Bronchial epithelial cell (primary cell): ENCODE data around the gene PPFIA3. TPM values are rescaled to one million over a fixed set of nuclear protein-coding genes. Genes with fewer than 3 reads are reported as not detected.

Source experiments
- DNase-seq: peaks from one replicate; pipeline ENCODE4 v3.0.0-alpha.2; 2010; ENCODE audit warnings: low read depth
- FAIRE-seq: peaks from 2 replicates; lab custom pipeline; 2011; peaks lifted over from hg19 to GRCh38; lab: Jason Lieb, UNC
- H3K27me3 ChIP-seq: 2 replicates; pipeline ENCODE4 v1.5.1; 2011; ENCODE audit warnings: low read length; ENCODE audit not compliant: control insufficient read depth, insufficient read depth
- H3K36me3 ChIP-seq: 2 replicates; pipeline ENCODE4 v1.5.1; 2011; ENCODE audit warnings: low read length; ENCODE audit not compliant: control insufficient read depth, insufficient read depth
- H3K4me3 ChIP-seq: 2 replicates; pipeline ENCODE4 v1.5.1; 2011; ENCODE audit warnings: mild to moderate bottlenecking, low read depth, low read length, control low read depth
- CTCF ChIP-seq: IDR thresholded peaks from 2 replicates; pipeline ENCODE4 v1.5.1; 2011; ENCODE audit warnings: mild to moderate bottlenecking, moderate library complexity, low read length, control low read depth, inconsistent platforms; ENCODE audit not compliant: insufficient read depth, severe bottlenecking
- total RNA-seq: library from RNA; depleted of rRNA; stranded (reverse); fragments of >200 nt; gene quantifications from 2 replicates; pipeline ENCODE4 v1.2.1, GENCODE V29; 2014

The PPFIA3 gene
- total RNA-seq, 1 donor from 2014 or later: 1.3 TPM

- no peaks in the 10 kb centered on the region for H3K27me3 ChIP-seq
- no peak for TF ChIP-seq CTCF
- no peak overlapping the region for H3K4me3 ChIP-seq
- no peak for DNase-seq
- peaks cover 55% of the 10 kb centered on the region for H3K36me3 ChIP-seq
- FAIRE-seq: no peak
Measured at GRCh38 chr19:49098795-49099194, 20.5 kb upstream of the PPFIA3 start.

- no peak for TF ChIP-seq CTCF
- FAIRE-seq: no peak
- Histone ChIP-seq H3K36me3 (peaks cover 61% of the 10 kb centered on the region), H3K4me3 (no peak overlapping the region), H3K27me3 (no peaks in the 10 kb centered on the region)
- DNase-seq: no peak
Measured at GRCh38 chr19:49101160-49101559, 18.2 kb upstream of the PPFIA3 start.

GRCh38 chr19:49102303-49102702 lies 17.0 kb upstream of the PPFIA3 start:
- DNase-seq: no peak
- TF ChIP-seq CTCF: no peak
- no peak for FAIRE-seq
- Histone ChIP-seq H3K36me3 (peaks cover 65% of the 10 kb centered on the region), H3K27me3 (no peaks in the 10 kb centered on the region), H3K4me3 (no peak overlapping the region)

- FAIRE-seq (no peak), DNase-seq (no peak)
- Histone ChIP-seq H3K36me3 (peaks cover 64% of the 10 kb centered on the region), H3K4me3 (no peak overlapping the region), H3K27me3 (no peaks in the 10 kb centered on the region)
- TF ChIP-seq CTCF: no peak
Measured at GRCh38 chr19:49103331-49104085, 15.8 kb upstream of the PPFIA3 start.

GRCh38 chr19:49104229-49104864 lies 15.0 kb upstream of the PPFIA3 start:
- peaks cover 58% of the 10 kb centered on the region for H3K36me3 ChIP-seq
- no peaks in the 10 kb centered on the region for H3K27me3 ChIP-seq
- DNase-seq (no peak), FAIRE-seq (no peak)
- no peak for TF ChIP-seq CTCF
- H3K4me3 ChIP-seq: no peak overlapping the region
